HG03135 (cell line): Measurements from ENCODE around the gene SLC38A9.

Experiments used
- ATAC-seq: cut with Tn5 transposase; IDR thresholded peaks from one replicate; pipeline ENCODE4 v1.9.1; 2021; ENCODE audit warnings: mild to moderate bottlenecking, moderate library complexity; ENCODE audit not compliant: unreplicated experiment

The SLC38A9 gene

DNA sequence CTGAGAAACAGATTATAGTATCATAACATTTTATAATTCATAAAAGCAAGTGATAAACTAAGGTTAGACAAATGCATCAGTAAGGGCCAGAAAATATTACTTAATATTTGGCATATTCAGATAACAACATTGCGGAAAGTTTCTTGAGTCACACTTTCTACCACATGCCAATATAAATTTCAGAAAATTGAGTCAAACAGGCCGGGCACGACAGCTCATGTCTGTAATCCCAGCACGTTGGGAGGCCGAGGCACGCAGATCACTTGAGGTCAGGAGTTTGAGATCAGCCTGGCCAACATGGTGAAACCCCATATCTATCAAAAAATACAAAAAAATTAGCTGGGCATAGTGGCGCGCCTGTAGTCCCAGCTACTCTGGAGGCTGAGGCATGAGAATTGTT lies 47.1 kb downstream of the SLC38A9 start:
- ATAC-seq, result no peak

- no peak for ATAC-seq
Observed at GRCh38 chr5:55657443-55657842, 54.7 kb downstream of the SLC38A9 start.

- no peak for ATAC-seq
Observed at GRCh38 chr5:55650386-55650785, 61.7 kb downstream of the SLC38A9 start.

DNA sequence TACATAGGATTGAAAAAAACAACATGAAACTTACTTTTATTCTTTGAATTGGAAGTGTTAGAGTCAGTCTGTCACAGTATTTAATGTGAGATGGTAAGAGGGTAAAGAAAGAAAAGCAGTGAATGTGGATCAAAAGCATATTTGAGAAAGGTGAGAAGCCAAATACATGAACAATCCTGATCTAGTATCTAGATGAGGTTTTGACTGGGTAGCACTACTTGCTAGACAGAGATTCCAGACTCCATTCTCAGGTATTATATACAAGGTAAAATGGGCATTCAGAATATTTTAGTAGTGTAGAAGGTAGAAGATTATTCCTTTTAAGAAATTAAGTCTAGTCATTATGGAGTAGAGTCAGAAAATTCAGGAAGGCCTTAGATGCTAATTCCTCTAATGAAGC lies 62.2 kb downstream of the SLC38A9 start:
- ATAC-seq, result no peak

DNA sequence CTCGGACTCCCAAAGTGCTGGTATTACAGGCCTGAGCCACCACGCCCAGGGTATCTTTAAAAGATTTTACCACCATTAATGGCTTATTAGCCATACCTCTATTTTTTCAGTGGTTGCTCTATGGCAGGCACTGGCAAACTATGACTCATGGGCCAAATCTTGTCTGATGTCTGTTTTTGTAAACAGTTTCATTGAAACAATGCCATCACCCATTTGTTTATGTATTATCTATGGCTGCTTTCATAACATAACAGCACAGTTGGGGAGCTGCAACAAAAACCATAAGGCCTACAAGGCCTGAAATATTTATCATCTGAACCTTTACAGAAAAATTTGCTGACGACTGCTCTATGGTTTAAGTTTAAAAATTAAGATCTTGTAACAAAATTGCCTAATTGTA lies 66.8 kb downstream of the SLC38A9 start:
- no peak for ATAC-seq

DNA sequence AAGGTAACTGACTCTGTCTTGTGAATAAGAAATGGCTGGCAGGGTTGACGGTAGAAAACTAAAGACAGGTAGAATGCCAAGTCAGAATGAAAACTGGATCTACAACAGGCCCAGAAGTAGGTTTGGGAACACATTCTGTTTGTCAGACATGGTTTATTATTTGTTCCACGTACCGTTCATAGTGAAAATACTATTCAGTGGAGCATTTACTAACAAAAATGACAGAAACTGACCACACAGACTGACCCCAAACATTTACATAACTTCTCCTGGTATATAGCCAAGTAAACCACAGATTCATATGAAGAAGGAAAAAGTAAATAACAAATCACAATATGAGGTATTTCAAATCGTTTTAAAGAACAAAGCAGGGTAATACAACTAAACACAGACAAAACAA lies 73.7 kb downstream of the SLC38A9 start:
- ATAC-seq, result no peak

GRCh38 chr5:55638051-55638450 lies 74.1 kb downstream of the SLC38A9 start:
- no peak for ATAC-seq

DNA sequence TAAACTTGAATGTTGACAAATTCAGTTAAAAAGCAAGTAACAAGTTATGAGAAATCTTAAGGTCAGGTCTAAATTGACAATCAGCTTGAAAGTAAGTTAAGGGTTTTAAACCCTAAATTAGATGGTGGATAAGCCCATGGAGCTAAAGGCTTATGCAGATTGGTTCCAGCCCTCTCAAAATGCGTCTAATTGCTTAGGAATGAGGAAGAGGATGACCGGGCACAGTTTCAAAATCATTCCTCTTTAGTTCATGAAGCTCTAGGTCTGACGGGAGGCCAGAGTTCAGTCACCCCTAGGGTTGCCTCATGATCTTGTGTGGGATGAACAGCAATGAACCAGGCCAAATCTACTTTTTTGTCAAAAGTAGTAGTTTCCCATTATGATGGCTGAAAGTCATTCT lies 75.4 kb downstream of the SLC38A9 start:
- ATAC-seq, result no peak

GRCh38 chr5:55636177-55636576 lies 75.9 kb downstream of the SLC38A9 start:
- ATAC-seq, result no peak

- no peak for ATAC-seq
Observed at GRCh38 chr5:55634866-55635265, 77.3 kb downstream of the SLC38A9 start.

GRCh38 chr5:55634209-55634805 lies 77.8 kb downstream of the SLC38A9 start:
- no peak for ATAC-seq

GRCh38 chr5:55633574-55634208 lies 78.4 kb downstream of the SLC38A9 start:
- ATAC-seq, result no peak

- ATAC-seq, result no peak
Observed at GRCh38 chr5:55629815-55630214, 82.3 kb downstream of the SLC38A9 start.

DNA sequence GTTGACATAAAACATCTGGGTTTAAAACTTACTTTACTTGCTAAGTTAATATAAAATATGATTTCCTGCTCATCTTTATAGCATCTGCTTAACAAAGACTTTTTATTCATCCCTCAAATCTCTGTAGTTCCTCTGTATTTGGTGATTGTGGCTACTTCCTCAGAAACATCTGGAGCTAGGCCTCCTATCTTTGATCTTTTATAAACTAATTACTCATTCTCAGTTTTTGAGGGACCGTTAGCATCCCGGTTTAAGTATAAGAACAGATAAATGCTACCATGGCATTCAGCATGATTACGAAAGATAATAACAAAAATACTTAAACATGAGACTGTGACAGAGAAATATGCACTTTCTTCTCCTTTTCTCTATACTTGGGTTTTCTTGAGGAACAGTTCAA lies 85.3 kb downstream of the SLC38A9 start:
- no peak for ATAC-seq

DNA sequence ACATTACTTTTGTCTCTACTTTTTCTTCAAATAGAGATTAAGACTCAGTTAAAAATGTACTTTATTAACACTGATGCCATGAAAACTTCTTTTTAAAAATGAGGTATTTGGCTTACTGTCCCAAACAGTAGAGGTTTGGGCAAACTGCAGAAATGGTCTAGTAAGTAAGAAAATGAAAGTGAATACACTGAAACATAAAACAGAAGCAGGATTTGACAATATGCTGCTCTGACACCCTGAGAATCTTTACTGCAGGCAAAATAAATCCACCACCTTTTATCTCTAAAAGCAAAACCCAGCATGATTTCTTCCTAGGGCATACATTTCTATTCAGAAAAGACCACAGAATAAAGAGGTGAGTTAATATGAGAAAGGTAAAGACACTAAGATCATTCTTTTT lies 86.2 kb downstream of the SLC38A9 start:
- no peak for ATAC-seq

- ATAC-seq, result no peak
Observed at GRCh38 chr5:55625589-55625909, 86.6 kb downstream of the SLC38A9 start.

DNA sequence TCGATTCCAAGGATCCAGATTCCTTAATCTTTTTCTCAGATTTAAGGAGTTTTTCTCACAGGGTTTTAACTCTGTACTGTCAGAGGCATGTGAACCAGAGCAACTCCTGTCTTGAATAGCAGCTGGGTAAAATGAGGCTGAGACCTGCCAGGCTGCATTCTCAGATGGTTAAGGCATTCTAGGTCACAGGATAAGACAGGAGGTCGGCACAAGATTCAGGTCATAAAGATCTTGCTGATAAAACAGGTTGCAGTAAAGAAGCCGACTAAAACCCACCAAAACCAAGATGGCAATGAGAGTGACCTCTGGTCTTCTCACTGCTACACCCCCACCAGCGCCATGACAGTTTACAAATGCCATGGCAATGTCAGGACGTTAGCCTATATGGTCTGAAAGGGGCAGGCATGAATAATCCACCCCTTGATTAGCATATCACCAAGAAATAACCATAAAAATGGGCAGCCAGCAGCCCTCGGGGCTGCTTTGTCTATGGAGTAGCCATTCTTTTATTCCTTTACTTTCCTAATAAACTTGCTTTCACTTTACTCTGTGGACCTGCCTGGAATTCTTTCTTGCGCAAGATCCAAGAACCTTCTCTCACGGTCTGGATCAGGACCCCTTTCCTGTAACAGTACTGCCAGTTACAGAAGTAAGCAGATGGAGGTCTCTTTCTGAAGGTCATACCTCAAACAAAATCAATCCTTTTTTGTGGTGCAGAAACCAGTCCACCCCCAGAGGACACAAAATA lies 87.1 kb downstream of the SLC38A9 start:
- ATAC-seq, result no peak

GRCh38 chr5:55623789-55624188 lies 88.3 kb downstream of the SLC38A9 start:
- ATAC-seq, result no peak

GRCh38 chr5:55622460-55622859 lies 89.7 kb downstream of the SLC38A9 start:
- ATAC-seq, result no peak

DNA sequence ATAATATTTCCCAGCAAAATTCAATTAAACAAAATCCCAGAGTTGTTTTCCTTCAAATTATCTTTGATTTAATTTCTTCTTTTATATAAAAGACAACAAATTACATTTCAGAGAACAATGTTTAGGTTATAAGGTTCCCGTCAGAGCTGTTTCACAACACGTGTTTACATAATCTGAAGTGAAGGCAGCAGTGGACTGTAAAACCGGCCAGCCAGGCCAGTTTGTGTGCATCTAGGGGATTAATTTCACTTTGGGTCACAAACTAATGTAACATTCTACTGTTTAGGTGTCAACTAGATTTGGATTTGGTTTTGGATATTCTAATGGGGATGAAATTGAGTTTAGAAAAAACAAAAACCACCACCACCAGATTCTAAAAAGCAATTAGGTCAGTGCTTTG lies 90.9 kb downstream of the SLC38A9 start:
- ATAC-seq, result no peak

- ATAC-seq, result no peak
Observed at GRCh38 chr5:55620766-55621160, 91.4 kb downstream of the SLC38A9 start.

GRCh38 chr5:55620009-55620765 lies 91.9 kb downstream of the SLC38A9 start:
- no peak for ATAC-seq
